ENCODE results near the gene BNIP1.

Gene BNIP1

DNA sequence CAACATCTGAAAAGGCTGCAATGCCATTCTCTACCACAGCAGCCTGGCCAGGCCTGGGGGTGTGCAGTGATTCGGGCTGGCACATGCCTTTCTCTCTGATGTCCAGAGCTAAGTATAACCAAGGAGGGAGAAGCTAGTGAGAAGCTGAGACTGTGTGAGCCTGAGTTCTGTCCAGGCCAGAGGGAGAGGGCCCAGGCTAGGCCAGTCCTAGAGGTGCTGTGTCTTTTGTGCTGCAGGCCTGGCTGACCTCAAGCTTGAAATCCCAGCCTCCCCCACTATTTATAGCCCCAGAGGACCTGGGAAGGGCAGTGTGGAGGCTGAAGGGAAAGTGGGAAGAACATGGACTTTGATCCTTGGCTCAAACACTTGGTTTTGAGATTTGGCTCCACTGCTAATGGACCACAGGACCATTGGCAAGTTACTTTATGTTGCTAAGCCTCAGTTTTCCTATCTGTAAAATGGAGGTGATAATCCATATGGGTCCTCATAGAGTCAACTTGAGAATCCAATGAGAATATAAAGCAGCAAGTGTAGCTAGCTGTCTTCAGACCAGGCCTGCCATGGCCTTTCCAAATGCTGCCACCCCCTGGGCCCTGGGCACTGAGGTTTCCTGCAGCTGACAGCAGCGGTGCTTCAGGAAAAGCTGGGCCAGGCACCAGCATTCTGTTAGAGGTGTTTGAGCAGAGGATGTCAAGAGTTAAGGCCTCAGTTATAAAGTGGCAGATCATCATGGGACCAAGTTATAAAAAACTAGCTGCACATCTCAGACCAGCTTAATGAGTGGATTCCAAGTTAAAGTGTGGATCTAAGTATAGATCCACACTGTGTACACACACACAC lies 21.1 kb downstream of the BNIP1 start:
- DNase-seq = no peak

DNA sequence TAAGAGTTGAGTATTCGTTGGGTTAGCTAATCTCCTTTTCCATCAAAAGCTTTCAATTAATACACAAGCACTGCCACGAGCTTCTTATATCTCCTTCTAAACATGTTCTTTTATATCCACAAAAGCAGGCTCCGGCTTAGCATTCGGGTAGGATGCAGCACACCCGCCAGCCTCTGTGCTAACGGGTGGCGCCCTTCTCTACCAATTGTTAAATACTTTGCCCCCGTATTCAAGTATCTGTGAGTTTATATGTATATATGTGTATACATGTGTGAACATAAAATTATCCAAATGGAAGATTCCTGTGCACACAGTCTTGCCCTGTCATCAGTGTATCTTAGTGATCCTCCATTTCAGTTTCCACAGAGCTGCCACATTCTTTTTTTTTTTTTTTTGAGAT lies 27.8 kb downstream of the BNIP1 start:
- no peak for DNase-seq

DNA sequence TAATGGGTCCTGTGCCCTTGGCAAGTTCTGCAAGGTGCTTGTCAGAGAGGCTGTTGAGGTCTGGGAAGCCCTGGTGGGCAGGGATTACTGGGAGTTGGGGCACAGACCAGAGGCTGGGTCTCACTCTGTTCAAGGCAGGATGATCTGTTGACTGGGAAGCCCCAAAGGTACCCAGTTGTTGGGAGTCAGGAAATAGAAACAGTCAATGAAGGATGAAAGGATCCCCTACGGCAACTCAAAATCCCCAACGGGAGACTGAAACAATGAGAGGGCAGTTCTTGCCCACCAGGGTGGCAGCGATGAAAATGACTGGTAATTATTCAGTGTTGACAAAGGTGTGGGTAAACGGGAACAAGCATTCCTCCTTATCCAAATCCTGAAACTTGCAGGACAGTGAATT lies 31.2 kb downstream of the BNIP1 start:
- DNase-seq = no peak

DNA sequence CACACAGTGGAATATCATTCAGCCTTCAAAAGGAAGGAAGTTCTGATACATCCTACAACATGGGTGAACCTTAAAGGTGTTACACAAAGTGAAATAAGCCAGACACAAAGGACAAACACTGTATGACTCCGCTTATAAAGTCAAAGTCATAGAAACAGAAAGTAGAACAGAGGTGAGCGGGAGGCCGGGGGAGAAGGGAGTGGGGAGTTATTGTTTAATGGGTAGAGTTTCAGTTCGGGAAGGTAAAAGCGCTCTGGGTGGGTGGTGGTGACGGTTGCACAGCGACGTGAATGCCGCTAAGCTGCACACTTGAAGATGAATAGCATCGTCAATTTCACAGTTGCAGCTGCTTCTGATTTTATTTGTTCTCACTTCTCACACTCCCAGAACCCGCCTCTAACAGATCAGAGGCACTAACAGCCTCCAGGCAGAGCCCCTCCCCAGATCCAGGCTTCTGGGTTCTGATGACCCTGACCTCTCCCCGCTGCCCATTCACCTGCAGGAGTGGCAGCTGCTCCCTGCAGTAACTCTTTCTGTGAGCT lies 34.1 kb downstream of the BNIP1 start:
- DNase-seq = no peak

DNA sequence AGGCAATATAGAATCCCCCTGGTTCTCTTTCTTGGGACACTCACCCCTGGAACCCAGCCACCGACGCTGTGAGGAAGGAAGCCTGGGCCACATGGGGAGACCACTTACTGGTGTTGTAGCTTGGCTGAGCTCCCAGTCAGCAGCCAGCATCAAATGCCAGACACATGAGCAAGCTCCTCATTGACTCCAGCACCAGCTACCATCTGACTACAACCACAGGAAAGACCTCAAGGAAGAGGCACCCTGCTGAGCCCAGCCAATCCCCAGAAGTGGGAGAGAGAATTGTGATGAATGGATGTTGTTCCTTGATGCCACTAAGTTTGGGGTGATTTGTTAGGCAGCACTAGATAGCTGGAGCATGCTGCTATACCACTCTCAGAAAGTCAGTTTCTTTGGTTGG lies 36.0 kb downstream of the BNIP1 start:
- no peak for DNase-seq

DNA sequence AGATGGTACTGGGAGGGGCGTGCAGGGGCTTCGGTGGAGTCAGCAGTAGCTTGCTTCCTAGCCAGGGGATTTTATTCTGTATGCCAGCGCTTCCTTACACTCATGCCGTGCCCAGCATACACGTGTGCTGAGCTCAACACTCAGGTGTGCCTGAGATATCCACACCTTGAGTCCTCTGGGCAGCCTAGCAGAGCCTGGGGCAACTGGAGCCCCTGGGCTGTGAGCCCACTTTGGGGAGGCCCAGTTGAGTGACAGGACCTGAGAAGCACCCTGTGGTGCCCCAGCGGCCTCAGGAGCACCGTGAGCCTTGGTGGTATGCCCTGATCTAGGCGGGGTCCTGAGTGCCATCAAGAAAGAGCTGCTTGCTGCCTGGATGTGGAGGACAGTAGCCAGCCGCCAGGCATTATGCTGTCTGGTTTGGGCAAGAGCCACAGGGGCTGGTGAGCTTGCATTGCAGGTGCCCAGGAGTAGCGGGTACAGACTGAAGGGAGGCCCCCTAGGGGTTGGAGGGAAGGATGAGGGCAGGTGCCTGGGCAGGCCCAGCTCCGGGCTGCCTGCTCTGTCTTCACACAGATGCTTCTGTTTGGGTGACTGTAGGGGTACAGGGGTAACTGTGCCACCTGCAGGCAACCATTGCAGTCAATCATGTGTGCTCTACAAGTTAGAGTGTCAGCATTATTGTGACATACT lies 42.9 kb downstream of the BNIP1 start:
- DNase-seq = no peak

DNA sequence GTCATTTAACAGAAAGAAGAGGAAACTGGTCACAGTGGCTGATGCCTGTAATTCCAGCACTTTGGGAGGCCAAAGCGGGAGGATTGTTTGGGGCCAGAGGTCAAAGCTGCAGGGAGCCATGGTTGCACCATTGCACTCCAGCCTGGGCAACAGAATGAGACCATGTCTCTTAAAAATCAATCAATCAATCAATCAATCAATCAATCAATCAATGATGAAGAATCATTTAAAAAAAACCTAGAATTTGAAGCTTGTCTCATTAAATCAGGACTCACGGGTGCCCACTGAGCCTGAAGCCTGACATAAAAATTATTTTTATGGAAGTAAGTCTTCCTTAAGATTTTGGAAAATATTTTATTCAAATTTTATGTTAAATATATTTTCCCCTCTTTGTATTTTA lies 43.9 kb downstream of the BNIP1 start:
- DNase-seq = no peak

DNA sequence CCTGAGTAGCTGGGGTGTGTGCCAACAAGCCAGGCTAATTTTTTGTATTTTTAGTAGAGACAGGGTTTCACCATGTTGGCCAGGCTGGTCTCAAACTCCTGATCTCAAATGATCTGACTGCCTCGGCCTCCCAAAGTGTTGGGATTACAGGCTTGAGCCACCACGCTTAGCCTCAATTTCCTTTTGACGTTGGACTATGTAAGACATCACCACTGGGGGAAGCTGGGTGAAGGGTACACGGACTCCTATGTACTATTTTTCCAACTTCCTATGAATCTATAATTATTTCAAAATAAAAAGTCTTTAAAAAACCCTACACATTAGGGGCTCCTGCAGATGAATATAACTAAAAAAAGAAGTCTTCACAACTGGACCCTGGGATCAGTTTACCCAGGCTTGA lies 46.7 kb downstream of the BNIP1 start:
- no peak for DNase-seq

DNA sequence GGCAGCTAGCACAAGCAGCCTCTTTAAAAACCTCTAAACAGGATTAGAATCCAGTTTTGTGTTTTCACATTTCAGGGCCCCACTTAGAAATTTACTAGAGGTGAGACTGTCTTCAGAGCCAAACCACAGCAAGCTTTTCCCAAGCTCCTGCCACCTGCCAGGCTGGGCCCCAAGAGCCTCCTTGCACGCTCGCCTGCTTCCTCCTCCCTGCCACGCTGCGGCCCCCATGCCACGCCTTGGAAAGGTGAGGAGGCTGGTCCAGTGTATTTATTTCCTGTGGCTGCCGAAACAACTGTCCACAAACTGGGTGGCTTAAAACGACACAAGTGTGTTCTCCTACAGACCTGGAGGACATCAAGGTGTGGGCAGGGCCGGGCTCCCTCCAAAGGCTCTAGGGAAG lies 47.2 kb downstream of the BNIP1 start:
- DNase-seq = no peak

DNA sequence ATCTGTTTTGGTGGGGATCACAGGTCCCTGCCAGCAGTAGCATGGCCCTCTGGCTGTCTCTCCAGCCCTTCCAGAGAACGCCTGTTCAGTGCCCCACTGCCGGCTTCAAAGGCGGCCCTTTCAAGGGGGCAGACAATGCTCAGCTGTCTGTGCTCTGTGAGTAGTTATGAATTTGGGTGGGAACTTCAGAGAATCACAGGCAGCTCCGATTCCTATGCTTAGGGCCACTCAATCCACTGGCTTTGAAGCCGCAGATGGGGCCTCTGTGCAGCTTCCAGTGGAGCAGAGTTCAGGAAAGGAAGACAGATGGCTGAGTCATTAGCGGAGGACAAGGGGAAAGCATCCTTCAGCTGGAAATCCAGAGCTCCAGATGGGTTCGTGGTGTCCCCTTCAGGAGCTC lies 48.2 kb downstream of the BNIP1 start:
- no peak for DNase-seq

DNA sequence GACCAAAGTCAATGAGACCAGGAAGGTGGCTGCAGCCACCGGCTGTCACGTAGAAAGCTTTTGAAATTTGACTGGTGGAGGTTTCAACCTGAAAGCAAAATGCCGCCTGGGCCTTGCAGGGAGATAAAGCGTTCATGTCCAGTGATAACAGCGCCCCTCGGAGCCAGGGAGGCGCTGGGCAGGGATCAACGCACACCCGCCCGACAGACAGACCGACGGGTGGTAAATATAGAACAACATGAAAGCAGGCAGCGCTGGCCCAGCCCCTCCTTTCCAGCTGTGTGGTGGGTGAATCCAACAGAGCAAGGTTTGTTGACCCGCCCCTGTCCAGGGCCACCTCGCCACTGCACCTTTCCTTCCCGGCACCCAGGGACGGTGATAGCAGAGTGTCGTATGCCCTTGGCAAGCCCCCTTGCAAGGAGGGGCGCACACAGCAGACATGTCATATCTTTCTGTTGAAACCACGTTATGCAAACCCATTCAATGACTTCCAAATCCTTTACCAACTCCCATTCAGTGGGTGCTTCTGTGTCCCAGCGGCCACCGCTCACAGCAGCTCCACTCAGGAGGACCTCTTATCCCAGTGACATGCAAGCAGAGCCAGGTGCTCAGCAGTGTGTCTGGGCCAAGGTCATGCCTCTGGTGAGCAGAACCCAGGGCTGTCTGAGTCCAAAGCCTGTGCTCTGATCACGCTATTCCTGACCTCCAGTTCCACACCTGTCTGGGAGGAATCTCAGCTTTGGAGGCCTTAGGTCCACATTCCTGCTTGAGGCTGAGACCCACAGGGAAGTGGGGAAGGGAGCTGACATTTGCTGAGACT lies 52.0 kb downstream of the BNIP1 start:
- no peak for DNase-seq

DNA sequence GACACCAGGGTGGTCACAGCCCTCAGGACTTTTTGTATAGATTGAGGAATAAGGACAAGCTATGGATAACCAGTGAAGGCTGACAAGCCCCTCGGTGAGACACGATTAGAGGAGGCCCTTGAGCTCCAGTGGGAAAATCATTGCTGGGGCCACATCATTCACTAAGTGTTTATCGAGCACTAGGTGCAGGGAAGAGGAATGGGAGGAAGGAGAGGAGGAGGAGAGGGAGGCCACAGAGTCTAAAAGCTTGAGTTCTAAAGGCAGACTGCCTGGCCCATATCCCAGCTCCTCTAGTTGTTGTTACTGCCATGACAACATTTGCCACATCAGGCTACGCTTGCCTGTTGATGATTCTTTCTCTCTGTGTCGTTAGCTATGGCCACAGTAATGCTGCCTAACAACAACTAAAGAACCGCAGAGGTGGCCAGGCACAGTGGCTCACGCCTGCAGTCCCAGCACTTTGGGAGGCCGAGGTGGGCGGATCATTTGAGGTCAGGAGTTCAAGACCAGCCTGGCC lies 53.1 kb downstream of the BNIP1 start:
- DNase-seq = no peak

DNA sequence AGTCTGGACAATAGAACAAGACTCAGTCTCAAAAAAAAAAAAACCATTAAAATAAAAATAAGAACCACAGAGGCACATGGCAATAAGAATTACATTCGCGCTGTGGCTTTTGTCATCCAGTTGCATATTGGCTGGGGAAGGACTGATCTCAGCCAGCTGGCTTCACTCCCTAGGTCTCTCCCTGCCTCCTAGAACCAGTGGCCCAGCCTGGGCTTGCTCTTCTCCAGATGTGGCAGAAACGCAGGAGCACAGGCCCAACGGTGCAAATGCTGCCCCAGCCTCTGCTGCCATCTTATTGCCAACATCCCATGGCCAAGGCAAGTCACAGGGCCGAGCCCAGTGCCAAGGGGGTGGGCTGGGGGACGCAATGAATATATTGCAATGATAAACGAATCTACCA lies 53.7 kb downstream of the BNIP1 start:
- DNase-seq = no peak

DNA sequence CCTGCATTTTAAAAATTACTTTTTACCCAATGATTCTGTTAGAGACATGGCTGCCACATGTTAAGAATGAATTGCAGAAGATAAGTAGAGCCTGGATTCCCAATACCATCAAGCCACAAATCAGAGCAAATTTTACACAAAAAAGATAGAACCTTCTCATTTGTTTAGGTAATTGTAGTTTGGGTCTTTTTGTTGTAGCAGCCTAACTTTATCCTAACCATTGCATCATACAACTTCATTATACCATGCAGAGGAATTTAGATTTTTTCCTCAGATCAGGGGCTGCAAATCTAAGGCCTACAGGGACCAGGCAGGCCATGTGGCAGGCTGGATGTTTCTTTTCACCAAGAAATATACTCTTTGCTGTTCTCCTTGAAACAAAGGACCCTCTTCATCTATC lies 56.0 kb downstream of the BNIP1 start:
- no peak for DNase-seq

DNA sequence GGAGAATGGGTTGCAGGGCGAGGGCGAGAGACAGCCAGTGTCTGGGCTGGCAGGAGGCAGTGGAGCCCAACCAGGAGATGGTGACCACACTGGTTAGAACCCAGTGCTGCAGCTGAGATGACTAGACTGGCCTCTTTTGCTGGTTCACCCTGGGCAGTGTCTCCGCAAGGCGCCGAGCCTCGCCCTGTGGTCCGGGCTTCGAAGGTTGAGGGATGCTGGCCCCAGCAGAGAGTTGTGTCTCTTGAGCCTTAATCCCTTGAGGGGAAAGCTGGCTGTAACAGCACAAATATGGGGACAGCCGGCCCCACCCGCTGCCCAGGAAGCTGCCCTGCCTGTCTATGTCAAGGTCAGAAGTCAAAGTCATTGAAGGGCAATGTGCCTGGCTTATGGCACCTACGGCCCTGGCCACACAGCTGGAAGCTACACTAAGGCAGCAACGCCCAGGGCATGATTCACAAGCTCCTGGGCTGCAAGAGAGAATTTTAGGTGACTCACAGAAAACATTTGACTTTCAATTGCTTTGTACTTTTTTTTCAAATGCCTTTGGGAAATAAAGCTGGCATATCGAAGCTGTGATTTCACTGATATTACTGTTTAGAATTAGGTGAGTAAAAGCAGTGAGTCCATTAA lies 57.4 kb downstream of the BNIP1 start:
- DNase-seq = no peak

DNA sequence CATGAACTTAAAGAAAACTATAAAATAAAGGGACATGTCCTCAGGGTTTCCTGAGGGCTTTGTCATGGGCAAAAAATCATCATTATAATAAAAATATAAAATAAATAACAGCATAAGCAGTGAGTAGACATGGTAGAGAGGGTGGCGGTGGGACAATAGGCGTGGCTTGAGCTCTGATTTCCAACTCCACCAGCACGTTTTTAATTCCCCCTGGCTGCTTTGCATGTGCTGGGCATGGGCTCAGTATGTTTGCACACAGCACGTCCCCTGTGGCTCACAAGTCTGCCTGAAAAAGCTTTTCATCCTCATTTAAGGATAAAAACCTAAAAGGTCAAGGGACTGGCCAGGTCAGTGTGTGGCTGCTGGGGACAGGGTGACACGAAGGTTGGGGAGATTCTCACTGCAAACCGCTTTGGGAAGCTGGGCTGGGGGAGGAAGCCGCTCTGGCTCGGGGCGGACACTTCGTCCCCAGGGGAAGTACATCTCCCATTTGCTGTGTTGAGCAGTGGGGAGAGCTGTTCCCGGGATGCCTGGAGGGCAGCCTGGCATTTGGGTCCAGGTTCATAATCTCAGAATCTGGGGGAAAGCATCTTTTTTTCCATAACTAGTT lies 58.0 kb downstream of the BNIP1 start:
- DNase-seq = no peak

DNA sequence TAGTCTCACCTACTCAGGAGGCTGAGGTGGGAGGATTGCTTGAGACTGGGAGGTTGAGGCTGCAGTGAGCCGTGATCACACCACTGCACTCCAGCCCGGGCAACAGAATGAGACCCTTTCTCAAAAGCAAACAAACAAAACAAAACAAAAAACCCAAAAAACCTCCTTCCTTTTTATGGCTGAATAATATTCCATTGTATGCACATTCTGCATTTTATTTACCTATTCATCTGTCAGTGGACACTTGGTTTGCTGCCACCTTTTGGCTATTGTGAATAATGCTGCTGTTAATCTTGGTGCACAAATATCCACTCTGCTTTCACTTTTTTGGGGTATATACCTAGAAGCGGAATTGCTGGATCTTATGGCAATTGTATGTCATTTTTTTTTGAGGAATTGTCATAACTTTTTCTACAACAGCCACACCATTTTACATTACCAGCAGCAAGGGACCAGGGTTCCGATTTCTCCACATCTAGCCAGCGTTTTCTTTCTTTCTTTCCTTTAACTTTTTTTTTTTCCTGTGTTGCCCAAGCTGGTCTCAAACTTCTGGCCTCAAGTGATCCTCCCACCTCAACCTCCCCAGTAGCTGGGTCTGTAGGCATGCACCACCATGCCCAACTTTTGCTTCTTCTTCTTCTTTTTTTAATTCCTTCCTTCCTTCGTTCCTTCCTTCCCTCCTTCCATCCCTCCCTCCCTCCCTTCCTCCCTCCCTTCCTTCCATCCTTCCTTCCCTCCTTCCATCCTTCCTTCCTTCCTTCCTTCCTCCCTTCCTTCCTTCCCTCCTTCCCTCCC lies 60.1 kb downstream of the BNIP1 start:
- no peak for DNase-seq

DNA sequence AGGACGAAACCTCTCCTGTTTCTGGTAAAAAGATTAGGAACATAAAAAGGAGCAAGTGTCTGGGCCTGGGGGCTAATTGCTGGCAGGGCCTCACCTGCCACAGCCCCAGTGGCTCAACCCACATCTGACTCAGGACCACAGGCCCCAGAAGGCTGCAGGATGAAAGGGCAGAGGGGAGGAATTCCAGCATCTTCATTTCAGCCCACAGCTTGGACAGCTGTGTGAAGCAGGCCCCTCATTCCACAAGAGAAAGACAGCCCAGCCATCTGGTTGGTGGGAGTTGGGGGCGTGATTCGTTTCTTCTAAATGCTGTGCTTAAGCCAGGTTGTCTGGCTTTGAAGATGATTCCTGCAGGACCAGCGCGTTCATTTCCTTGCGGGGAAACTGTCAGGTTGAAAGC lies 61.6 kb downstream of the BNIP1 start:
- DNase-seq = no peak

DNA sequence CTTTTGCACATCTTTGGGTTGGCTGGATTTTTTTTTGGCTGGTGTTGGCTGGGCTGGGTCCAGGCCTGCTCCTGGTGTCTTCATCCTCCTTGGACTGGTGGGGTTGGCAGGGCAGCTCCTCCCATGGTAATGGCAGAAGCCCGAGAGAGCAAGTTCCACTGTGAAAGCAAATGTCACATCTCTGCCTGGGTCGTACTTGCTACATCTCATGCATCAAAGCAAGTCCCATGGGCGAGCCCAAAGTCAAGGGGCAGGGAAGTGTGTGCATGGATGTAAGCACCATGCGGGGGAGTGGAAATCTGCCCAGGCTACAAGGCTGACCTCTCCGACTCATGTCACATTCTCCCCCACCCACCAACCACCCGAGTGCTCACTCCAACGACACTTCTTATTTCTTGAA lies 64.0 kb downstream of the BNIP1 start:
- DNase-seq = no peak

DNA sequence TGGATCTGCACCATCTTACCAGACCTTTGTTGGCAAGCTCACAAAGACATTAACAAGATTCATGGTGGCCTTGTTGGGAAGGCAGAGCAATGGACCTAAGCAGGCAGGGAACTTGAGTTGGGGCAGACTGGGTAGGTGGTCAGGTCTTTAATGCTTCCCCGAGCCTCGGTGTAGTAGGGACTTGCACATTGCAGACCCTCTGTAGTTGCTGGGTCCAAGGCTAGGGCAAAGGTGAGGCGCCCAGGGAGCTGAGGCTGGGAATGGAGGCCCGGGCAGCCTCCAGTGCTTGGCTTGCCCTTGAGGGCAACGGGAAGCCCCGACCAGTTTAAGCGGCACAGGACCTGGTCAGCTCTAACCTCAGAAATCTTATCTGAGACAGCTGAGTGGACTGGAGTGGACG lies 66.5 kb downstream of the BNIP1 start:
- no peak for DNase-seq

DNA sequence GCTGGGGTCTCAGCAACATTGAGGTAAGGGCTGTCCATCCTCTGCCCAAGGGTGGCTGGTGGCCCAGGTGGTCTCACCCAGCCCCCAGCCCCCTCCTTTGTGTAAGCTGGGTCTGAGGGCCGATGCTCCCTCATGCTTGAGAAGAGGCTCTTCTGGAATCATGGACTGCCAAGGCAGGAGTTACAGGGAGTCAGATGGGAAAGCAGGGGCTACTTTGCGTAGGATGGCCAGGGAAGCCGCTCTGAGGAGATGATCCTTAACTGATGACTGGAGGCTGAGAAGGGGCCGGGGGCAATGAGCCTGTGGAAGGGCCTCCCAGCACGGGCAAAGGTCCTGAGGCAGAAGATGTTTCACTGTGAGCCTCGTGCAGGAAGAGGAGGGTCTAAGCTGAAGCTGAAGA lies 67.0 kb downstream of the BNIP1 start:
- no peak for DNase-seq
